HG02973 (cell line): ENCODE data around the gene PAK5.

Source experiments
- ATAC-seq: cut with Tn5 transposase; IDR thresholded peaks from one replicate; pipeline ENCODE4 v1.9.1; 2021; ENCODE audit warnings: moderate library complexity; ENCODE audit not compliant: unreplicated experiment

PAK5 gene

GRCh38 chr20:9581509-9581908 lies 257.4 kb downstream of the PAK5 start:
- no peak for ATAC-seq

GRCh38 chr20:9578594-9578993 lies 260.3 kb downstream of the PAK5 start:
- ATAC-seq = no peak

GRCh38 chr20:9577397-9577796 lies 261.5 kb downstream of the PAK5 start:
- no peak for ATAC-seq

GRCh38 chr20:9576695-9577094 lies 262.2 kb downstream of the PAK5 start:
- ATAC-seq = no peak

- ATAC-seq = no peak
These were observed 263.0 kb downstream of the PAK5 start for GRCh38 chr20:9575836-9576235.

GRCh38 chr20:9574776-9575175 lies 264.1 kb downstream of the PAK5 start:
- ATAC-seq = no peak

- no peak for ATAC-seq
These were observed 264.7 kb downstream of the PAK5 start for GRCh38 chr20:9574181-9574580.

- ATAC-seq = no peak
These were observed 265.3 kb downstream of the PAK5 start for GRCh38 chr20:9573335-9574151.

- ATAC-seq = no peak
These were observed 266.2 kb downstream of the PAK5 start for GRCh38 chr20:9572670-9573069.

GRCh38 chr20:9571783-9572182 lies 267.1 kb downstream of the PAK5 start:
- no peak for ATAC-seq

GRCh38 chr20:9570612-9571011 lies 268.3 kb downstream of the PAK5 start:
- no peak for ATAC-seq

GRCh38 chr20:9566977-9567376 lies 271.9 kb downstream of the PAK5 start:
- no peak for ATAC-seq

- ATAC-seq = no peak
These were observed 272.8 kb downstream of the PAK5 start for GRCh38 chr20:9565910-9566550.

GRCh38 chr20:9557411-9557810 lies 281.5 kb downstream of the PAK5 start:
- ATAC-seq = no peak

GRCh38 chr20:9555781-9556180 lies 283.1 kb downstream of the PAK5 start:
- no peak for ATAC-seq

GRCh38 chr20:9551808-9552550 lies 286.9 kb downstream of the PAK5 start:
- no peak for ATAC-seq

GRCh38 chr20:9550871-9551270 lies 288.0 kb downstream of the PAK5 start:
- ATAC-seq = no peak

GRCh38 chr20:9550283-9550682 lies 288.6 kb downstream of the PAK5 start:
- ATAC-seq = no peak

GRCh38 chr20:9543214-9543613 lies 295.7 kb downstream of the PAK5 start:
- ATAC-seq = no peak

- no peak for ATAC-seq
These were observed 303.4 kb downstream of the PAK5 start for GRCh38 chr20:9535449-9535848.

- no peak for ATAC-seq
These were observed 304.9 kb downstream of the PAK5 start for GRCh38 chr20:9534025-9534424.
